ENCODE measurements around the gene CHMP1A.

CHMP1A gene

DNA sequence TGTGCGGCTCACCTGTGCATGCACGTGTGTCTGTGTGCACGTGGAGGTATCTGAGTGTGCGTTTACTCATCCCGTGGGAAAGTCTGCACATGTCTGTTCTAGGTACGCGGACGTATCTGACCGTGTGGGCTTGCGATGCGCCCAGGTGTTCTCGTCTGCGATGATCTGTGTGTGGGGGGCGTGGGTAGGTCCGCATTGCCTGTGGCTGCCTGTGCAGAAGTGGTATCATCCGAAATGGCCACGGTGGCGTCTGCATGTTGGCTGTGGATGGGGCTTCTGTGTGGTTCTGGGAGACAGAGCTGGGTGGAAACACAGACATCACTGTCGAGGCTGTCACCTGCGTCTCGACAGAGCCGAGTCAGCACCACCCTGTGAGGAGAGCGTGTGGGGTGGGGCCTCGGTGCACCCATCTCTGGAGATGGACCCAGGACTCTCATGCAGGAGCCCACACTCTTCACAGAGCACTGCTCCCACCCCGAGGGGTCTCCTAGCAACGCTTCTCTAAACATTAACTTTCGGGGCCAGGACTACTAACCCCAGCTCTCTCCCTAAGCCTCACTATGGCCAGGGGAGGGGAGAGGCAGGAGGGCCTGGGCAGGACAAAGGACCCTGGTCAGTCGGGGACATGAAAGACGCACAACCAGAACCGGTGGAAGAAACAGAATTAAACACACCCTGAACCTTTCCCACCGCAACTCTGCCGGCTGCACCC, 35.7 kb downstream of the CHMP1A start:
- Histone ChIP-seq H3K4me3 (ENCODE audit: low read length) (no peak overlapping the region), H3K9me3 (ENCODE audit: control insufficient read depth, insufficient read depth, low read length) (no peaks in the 10 kb centered on the region), H4K20me1 (ENCODE audit: control insufficient read depth, insufficient read depth, low read depth, low read length) (no peaks in the 10 kb centered on the region), H3K27me3 (ENCODE audit: control insufficient read depth, low read length) (peaks cover 7% of the 10 kb centered on the region; the same call in 1 of the 2 replicates), H3F3A (ENCODE audit: control insufficient read depth, insufficient read depth) (peaks cover 8% of the 10 kb centered on the region; the same call in 1 of the 2 replicates), H3K4me1 (ENCODE audit: control insufficient read depth, low read length) (peaks cover 5% of the 10 kb centered on the region), H3K27ac (ENCODE audit: low read depth, low read length) (no peak overlapping the region), H3K4me2 (ENCODE audit: low read length) (no peak overlapping the region), H3K36me3 (ENCODE audit: control insufficient read depth, low read length) (no peaks in the 10 kb centered on the region), H3K9me2 (replicated peaks; ENCODE audit: control insufficient read depth, low read length) (no peaks in the 10 kb centered on the region), H3K79me2 (ENCODE audit: control insufficient read depth, low read length) (no peaks in the 10 kb centered on the region)
- TF ChIP-seq, protein P1, sequence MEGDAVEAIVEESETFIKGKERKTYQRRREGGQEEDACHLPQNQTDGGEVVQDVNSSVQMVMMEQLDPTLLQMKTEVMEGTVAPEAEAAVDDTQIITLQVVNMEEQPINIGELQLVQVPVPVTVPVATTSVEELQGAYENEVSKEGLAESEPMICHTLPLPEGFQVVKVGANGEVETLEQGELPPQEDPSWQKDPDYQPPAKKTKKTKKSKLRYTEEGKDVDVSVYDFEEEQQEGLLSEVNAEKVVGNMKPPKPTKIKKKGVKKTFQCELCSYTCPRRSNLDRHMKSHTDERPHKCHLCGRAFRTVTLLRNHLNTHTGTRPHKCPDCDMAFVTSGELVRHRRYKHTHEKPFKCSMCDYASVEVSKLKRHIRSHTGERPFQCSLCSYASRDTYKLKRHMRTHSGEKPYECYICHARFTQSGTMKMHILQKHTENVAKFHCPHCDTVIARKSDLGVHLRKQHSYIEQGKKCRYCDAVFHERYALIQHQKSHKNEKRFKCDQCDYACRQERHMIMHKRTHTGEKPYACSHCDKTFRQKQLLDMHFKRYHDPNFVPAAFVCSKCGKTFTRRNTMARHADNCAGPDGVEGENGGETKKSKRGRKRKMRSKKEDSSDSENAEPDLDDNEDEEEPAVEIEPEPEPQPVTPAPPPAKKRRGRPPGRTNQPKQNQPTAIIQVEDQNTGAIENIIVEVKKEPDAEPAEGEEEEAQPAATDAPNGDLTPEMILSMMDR (IDR thresholded peaks at IDR 0.05; ENCODE audit: low read depth, low read length, poor library complexity, severe bottlenecking) = no peak
- no peak for TF ChIP-seq EZH2phosphoT487 (IDR thresholded peaks at IDR 0.05; ENCODE audit: borderline replicate concordance, low read length)

DNA sequence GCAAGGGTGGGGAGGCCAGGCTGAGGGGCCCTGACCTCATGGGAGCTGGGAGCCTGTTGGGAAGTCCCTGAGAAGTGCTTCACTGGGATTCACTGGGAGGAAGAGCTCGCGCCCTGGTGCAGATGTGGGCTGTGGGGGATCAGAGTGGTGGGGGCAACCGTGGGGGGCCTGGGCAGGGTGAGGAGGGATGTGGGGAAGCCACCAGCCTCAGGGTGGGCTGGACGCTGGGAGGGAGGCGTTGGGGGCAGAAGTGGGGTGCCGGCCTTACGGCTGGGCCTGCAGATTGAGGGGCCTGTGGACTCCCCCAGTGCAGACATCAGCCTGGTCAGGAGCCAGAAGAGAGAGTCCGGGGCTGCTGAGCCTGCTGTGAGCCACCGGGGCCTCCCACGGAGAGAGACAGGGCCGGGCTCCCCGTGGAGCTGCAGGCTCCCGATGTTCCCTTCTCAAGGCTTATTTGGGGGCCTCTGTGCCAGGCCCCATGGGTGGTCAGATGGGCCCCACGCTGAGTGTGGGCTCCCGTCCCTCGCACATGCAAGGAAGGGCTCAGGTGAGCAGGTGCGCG, 36.3 kb downstream of the CHMP1A start:
- Histone ChIP-seq H3K27ac (ENCODE audit: low read depth, low read length) (no peak overlapping the region), H3K4me3 (ENCODE audit: low read length) (no peak overlapping the region), H3K9me2 (replicated peaks; ENCODE audit: control insufficient read depth, low read length) (no peaks in the 10 kb centered on the region), H3K36me3 (ENCODE audit: control insufficient read depth, low read length) (no peaks in the 10 kb centered on the region), H3K4me2 (ENCODE audit: low read length) (no peak overlapping the region), H3K27me3 (ENCODE audit: control insufficient read depth, low read length) (peaks cover 7% of the 10 kb centered on the region; the same call in 1 of the 2 replicates), H3K4me1 (ENCODE audit: control insufficient read depth, low read length) (peaks cover 12% of the 10 kb centered on the region), H4K20me1 (ENCODE audit: control insufficient read depth, insufficient read depth, low read depth, low read length) (no peaks in the 10 kb centered on the region), H3K9me3 (ENCODE audit: control insufficient read depth, insufficient read depth, low read length) (no peaks in the 10 kb centered on the region), H3K79me2 (ENCODE audit: control insufficient read depth, low read length) (no peaks in the 10 kb centered on the region), H3F3A (ENCODE audit: control insufficient read depth, insufficient read depth) (peaks cover 8% of the 10 kb centered on the region; the same call in 1 of the 2 replicates)
- TF ChIP-seq, protein P1 (IDR thresholded peaks at IDR 0.05; ENCODE audit: low read depth, low read length, poor library complexity, severe bottlenecking) = no peak
- no peak for TF ChIP-seq EZH2phosphoT487 (IDR thresholded peaks at IDR 0.05; ENCODE audit: borderline replicate concordance, low read length)

DNA sequence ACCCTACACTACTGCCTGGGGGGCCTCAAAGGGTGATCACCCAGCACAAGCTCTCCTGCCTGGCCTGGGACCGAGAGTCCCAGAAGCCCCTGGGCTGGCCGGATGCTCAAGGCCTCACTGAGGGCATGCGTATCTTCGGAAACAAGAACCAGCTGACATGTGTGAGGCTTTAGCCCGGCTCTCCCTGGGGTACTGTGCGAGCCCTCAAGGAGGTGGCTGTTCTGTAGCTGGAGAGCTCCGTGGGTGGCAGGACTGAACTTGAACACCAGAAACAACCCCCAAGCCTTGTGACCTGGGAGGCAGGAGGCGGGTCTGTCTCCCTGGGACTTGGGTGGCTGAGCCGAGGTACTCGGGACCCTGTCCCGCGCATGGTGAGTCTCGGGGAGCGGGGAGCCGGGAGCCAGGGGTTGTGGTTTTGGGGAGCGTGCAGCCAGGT, 37.1 kb downstream of the CHMP1A start:
- TF ChIP-seq, protein P1 (IDR thresholded peaks at IDR 0.05; ENCODE audit: low read depth, low read length, poor library complexity, severe bottlenecking) = no peak
- TF ChIP-seq EZH2phosphoT487 (IDR thresholded peaks at IDR 0.05; ENCODE audit: borderline replicate concordance, low read length) = no peak
- Histone ChIP-seq H3K4me3 (ENCODE audit: low read length) (no peak overlapping the region), H3K27me3 (ENCODE audit: control insufficient read depth, low read length) (peaks cover 7% of the 10 kb centered on the region; the same call in 1 of the 2 replicates), H3K4me2 (ENCODE audit: low read length) (no peak overlapping the region), H3K9me3 (ENCODE audit: control insufficient read depth, insufficient read depth, low read length) (no peaks in the 10 kb centered on the region), H3F3A (ENCODE audit: control insufficient read depth, insufficient read depth) (peaks cover 8% of the 10 kb centered on the region; the same call in 1 of the 2 replicates), H3K4me1 (ENCODE audit: control insufficient read depth, low read length) (peaks cover 12% of the 10 kb centered on the region), H3K36me3 (ENCODE audit: control insufficient read depth, low read length) (no peaks in the 10 kb centered on the region), H4K20me1 (ENCODE audit: control insufficient read depth, insufficient read depth, low read depth, low read length) (no peaks in the 10 kb centered on the region), H3K27ac (ENCODE audit: low read depth, low read length) (no peak overlapping the region), H3K9me2 (replicated peaks; ENCODE audit: control insufficient read depth, low read length) (no peaks in the 10 kb centered on the region), H3K79me2 (ENCODE audit: control insufficient read depth, low read length) (no peaks in the 10 kb centered on the region)

Data from DOHH2 (cell line).